Activated CD4-positive, alpha-beta T cell treated with anti-CD3 and anti-CD28 coated beads, Interleukin-10, Interleukin-2, amounts not matched to agents 100 ng/mL and 50 ng/mL, durations not matched to agents 16 hours and 8 hours (primary cell): Measurements from ENCODE around the gene LRFN2.

ENCODE experiments used
- DNase-seq: peaks from one replicate; pipeline ENCODE4 v3.0.0-alpha.2; 2020

LRFN2 gene

GRCh38 chr6:40585651-40586269, 1.4 kb downstream of the LRFN2 start:
- no peak for DNase-seq

GRCh38 chr6:40585223-40585622, 1.9 kb downstream of the LRFN2 start:
- DNase-seq: no peak

GRCh38 chr6:40584741-40585140, 2.4 kb downstream of the LRFN2 start:
- DNase-seq: no peak

GRCh38 chr6:40583709-40584108, 3.5 kb downstream of the LRFN2 start:
- no peak for DNase-seq

GRCh38 chr6:40582892-40583291, 4.3 kb downstream of the LRFN2 start:
- DNase-seq: no peak

- no peak for DNase-seq
Observed at GRCh38 chr6:40579101-40579500, 8.1 kb downstream of the LRFN2 start.

- no peak for DNase-seq
Observed at GRCh38 chr6:40577672-40578071, 9.5 kb downstream of the LRFN2 start.

- no peak for DNase-seq
Observed at GRCh38 chr6:40573221-40573620, 13.9 kb downstream of the LRFN2 start.

- DNase-seq: no peak
Observed at GRCh38 chr6:40569162-40569910, 17.8 kb downstream of the LRFN2 start.

GRCh38 chr6:40568062-40568708, 19.0 kb downstream of the LRFN2 start:
- no peak for DNase-seq

- DNase-seq: no peak
Observed at GRCh38 chr6:40563111-40563510, 24.1 kb downstream of the LRFN2 start.

- DNase-seq: no peak
Observed at GRCh38 chr6:40559056-40559455, 28.1 kb downstream of the LRFN2 start.

GRCh38 chr6:40558102-40558501, 29.1 kb downstream of the LRFN2 start:
- no peak for DNase-seq

- no peak for DNase-seq
Observed at GRCh38 chr6:40556881-40557280, 30.3 kb downstream of the LRFN2 start.

- no peak for DNase-seq
Observed at GRCh38 chr6:40556023-40556422, 31.1 kb downstream of the LRFN2 start.

GRCh38 chr6:40555092-40555491, 32.1 kb downstream of the LRFN2 start:
- no peak for DNase-seq

- DNase-seq: no peak
Observed at GRCh38 chr6:40552941-40553340, 34.2 kb downstream of the LRFN2 start.

- DNase-seq: no peak
Observed at GRCh38 chr6:40551966-40552505, 35.1 kb downstream of the LRFN2 start.

- peak; percentile 49 for DNase-seq
Observed at GRCh38 chr6:40550202-40551101, 36.7 kb downstream of the LRFN2 start.

GRCh38 chr6:40545954-40546353, 41.2 kb downstream of the LRFN2 start:
- DNase-seq: no peak

- DNase-seq: no peak
Observed at GRCh38 chr6:40543776-40544175, 43.4 kb downstream of the LRFN2 start.

GRCh38 chr6:40543146-40543545, 44.0 kb downstream of the LRFN2 start:
- no peak for DNase-seq
